Smooth muscle cell (in vitro differentiated cells): Measurements from ENCODE around the gene SH3GL3. TPM values are rescaled to one million over a fixed set of nuclear protein-coding genes. Genes with fewer than 3 reads are reported as not detected.

ENCODE experiments used
- DNase-seq: peaks from one replicate; lab custom pipeline; 2025; ENCODE audit not compliant: unreplicated experiment; lab: John Stamatoyannopoulos, UW
- H2AFZ ChIP-seq: fragments of 200-600 bp; sonication (generic); 2 replicates; pipeline ENCODE4 v1.6.0; 2016; ENCODE audit warnings: antibody characterized with exemption, low read depth, mild to moderate bottlenecking
- H3F3A ChIP-seq: fragments of 200-600 bp; sonication (generic); 2 replicates; pipeline ENCODE4 v1.6.0; 2017; ENCODE audit warnings: antibody characterized with exemption, low read depth
- H3K27ac ChIP-seq: fragments of 200-600 bp; sonication (generic); 2 replicates; pipeline ENCODE4 v1.5.1; 2016; ENCODE audit warnings: low read depth, mild to moderate bottlenecking
- H3K27me3 ChIP-seq: fragments of 200-600 bp; sonication (generic); 2 replicates; pipeline ENCODE4 v1.6.1; 2016; ENCODE audit warnings: low read depth, mild to moderate bottlenecking
- H3K36me3 ChIP-seq: fragments of 200-600 bp; sonication (generic); 2 replicates; pipeline ENCODE4 v1.5.1; 2016; ENCODE audit warnings: low read depth
- H3K4me1 ChIP-seq: fragments of 200-600 bp; sonication (generic); 2 replicates; pipeline ENCODE4 v1.5.1; 2016; ENCODE audit warnings: low read depth
- H3K4me2 ChIP-seq: fragments of 200-600 bp; sonication (generic); 2 replicates; pipeline ENCODE4 v1.6.0; 2016; ENCODE audit warnings: mild to moderate bottlenecking
- H3K4me3 ChIP-seq: fragments of 200-600 bp; sonication (generic); 2 replicates; pipeline ENCODE4 v1.5.1; 2016; ENCODE audit warnings: mild to moderate bottlenecking
- H3K79me2 ChIP-seq: fragments of 200-600 bp; sonication (generic); 2 replicates; pipeline ENCODE4 v1.6.0; 2016; ENCODE audit warnings: low read depth, mild to moderate bottlenecking
- H3K9ac ChIP-seq: fragments of 200-600 bp; sonication (generic); 2 replicates; pipeline ENCODE4 v1.6.0; 2016; ENCODE audit warnings: low read depth
- H3K9me3 ChIP-seq: fragments of 200-600 bp; sonication (generic); replicated peaks from 2 replicates; pipeline ENCODE4 v1.5.1; 2016; ENCODE audit warnings: low read depth
- H4K20me1 ChIP-seq: fragments of 200-600 bp; sonication (generic); 2 replicates; pipeline ENCODE4 v1.6.0; 2016; ENCODE audit warnings: low read depth
- WGBS: methylation state at CpG from one replicate; pipeline ENCODE4 v1.1.7; 2016; ENCODE audit warnings: low lambda C conversion rate; 5-methylcytosine and 5-hydroxymethylcytosine counted together
- polyA plus RNA-seq: library from polyadenylated mRNA; unstranded; fragments of >200 nt; fragmentation: Nextera tagmentation; extraction: Ambion mirVana; gene quantifications from 2 replicates; pipeline ENCODE4 v1.2.1, GENCODE V29; 2016
- total RNA-seq: library from RNA; depleted of rRNA; stranded (reverse); fragments of >200 nt; gene quantifications from 2 replicates; pipeline ENCODE4 v1.2.3, GENCODE V29; 2014
- TF ChIP-seq, protein P1 (sequence below): fragments of 200-600 bp; sonication (generic); IDR thresholded peaks from 2 replicates; pipeline ENCODE4 v1.5.1; 2017; ENCODE audit warnings: borderline replicate concordance, mild to moderate bottlenecking, antibody characterized with exemption; ENCODE audit not compliant: insufficient read depth, poor library complexity, severe bottlenecking

The SH3GL3 gene
- total and polyA plus RNA-seq, 2 experiments from 2014 or later = 0.50 to 2.2 TPM

DNA sequence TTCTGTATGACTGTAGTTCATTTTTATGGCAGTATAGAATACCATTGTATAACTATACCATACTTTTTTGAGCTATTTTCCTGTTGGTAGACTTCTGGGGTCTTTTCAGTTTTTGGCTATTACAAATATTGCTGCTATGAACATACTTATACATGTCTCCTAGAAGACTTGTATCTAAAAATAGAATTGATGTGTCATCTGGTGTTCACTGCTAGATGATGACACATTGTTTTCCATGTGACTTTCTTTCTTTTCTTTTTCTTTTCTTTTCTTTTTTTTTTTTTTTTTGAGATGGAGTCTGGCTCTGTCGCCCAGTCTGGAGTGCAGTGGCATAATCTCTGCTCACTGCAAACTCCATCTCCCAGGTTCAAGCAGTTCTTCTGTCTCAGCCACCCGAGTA, 69.8 kb downstream of the SH3GL3 start:
- Histone ChIP-seq H3K4me3 (no peak overlapping the region), H3K27ac (no peak overlapping the region), H3K4me1 (no peaks in the 10 kb centered on the region), H3F3A (no peaks in the 10 kb centered on the region), H3K9me3 (no peaks in the 10 kb centered on the region), H3K27me3 (no peaks in the 10 kb centered on the region), H2AFZ (no peak overlapping the region), H3K79me2 (no peaks in the 10 kb centered on the region), H3K4me2 (peak overlapping the region; percentile 2), H4K20me1 (no peaks in the 10 kb centered on the region), H3K9ac (no peak overlapping the region), H3K36me3 (no peaks in the 10 kb centered on the region)
- no peak for DNase-seq
- WGBS = 76% methylated on average over 2 of the region's 2 CpGs
- TF ChIP-seq, protein P1, sequence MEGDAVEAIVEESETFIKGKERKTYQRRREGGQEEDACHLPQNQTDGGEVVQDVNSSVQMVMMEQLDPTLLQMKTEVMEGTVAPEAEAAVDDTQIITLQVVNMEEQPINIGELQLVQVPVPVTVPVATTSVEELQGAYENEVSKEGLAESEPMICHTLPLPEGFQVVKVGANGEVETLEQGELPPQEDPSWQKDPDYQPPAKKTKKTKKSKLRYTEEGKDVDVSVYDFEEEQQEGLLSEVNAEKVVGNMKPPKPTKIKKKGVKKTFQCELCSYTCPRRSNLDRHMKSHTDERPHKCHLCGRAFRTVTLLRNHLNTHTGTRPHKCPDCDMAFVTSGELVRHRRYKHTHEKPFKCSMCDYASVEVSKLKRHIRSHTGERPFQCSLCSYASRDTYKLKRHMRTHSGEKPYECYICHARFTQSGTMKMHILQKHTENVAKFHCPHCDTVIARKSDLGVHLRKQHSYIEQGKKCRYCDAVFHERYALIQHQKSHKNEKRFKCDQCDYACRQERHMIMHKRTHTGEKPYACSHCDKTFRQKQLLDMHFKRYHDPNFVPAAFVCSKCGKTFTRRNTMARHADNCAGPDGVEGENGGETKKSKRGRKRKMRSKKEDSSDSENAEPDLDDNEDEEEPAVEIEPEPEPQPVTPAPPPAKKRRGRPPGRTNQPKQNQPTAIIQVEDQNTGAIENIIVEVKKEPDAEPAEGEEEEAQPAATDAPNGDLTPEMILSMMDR = no peak

DNA sequence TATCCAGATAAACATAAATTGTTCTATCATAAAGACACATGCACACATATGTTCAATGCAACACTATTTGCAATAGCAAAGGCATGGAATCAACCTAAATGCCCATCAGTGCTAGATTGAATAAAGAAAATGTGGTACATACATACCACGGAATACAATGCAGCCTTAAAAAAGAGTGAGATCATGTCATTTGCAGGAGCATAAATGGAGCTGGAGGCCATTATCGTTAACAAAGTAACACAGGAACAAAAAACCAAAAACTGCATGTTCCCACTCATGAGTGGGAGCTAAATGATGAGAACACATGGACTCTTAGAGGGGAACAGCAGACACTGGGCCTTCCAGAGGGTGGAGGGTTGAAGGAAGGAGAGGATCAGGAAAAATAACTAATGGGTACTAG, 79.2 kb downstream of the SH3GL3 start:
- TF ChIP-seq, protein P1 = no peak
- H4K20me1 ChIP-seq = no peaks in the 10 kb centered on the region
- H3K4me1 ChIP-seq = no peaks in the 10 kb centered on the region
- H3K27me3 ChIP-seq = no peaks in the 10 kb centered on the region
- no peak for DNase-seq
- H3K4me2 ChIP-seq = no peak overlapping the region
- no peak overlapping the region for H3K9ac ChIP-seq
- H2AFZ ChIP-seq = no peak overlapping the region
- H3K79me2 ChIP-seq = no peaks in the 10 kb centered on the region
- no peaks in the 10 kb centered on the region for H3K36me3 ChIP-seq
- H3F3A ChIP-seq = no peaks in the 10 kb centered on the region
- H3K4me3 ChIP-seq = no peak overlapping the region
- H3K9me3 ChIP-seq = peaks cover 6% of the 10 kb centered on the region
- 88% methylated on average over 2 of the region's 2 CpGs for WGBS
- no peak overlapping the region for H3K27ac ChIP-seq

DNA sequence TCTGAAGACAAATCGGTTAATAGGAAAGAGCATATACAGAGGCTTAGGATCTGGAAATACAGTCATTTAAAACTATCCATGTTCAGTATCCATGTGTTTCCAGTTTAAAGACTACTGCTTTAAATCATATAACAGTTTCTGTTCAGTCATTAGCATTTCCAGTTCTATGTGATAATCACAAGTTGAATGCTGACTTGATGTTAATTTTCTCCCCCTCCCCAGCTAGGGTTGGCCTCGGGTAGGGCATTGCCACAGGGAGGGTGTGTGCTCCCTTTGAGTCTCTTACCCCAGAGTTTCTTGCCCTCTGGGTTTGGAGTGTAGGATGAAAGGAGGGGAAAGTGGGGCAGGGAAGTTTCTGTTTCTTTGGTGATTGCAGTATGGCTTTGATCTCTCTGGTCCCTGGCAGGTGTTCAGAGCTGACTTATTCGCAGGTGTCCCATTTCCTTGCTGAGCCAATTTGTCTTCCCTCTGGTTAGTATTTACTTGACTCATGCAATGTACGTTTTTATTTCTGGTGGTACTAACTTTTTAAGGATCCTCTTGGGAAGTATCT, 86.3 kb downstream of the SH3GL3 start:
- H2AFZ ChIP-seq = no peak overlapping the region
- TF ChIP-seq, protein P1 = no peak
- no peaks in the 10 kb centered on the region for H3K79me2 ChIP-seq
- H3K9ac ChIP-seq = no peak overlapping the region
- H4K20me1 ChIP-seq = no peaks in the 10 kb centered on the region
- H3K4me2 ChIP-seq = no peak overlapping the region
- H3F3A ChIP-seq = no peaks in the 10 kb centered on the region
- H3K4me1 ChIP-seq = no peaks in the 10 kb centered on the region
- H3K4me3 ChIP-seq = no peak overlapping the region
- no peaks in the 10 kb centered on the region for H3K9me3 ChIP-seq
- 79% methylated on average over 4 of the region's 4 CpGs for WGBS
- no peaks in the 10 kb centered on the region for H3K36me3 ChIP-seq
- no peaks in the 10 kb centered on the region for H3K27me3 ChIP-seq
- no peak for DNase-seq
- no peak overlapping the region for H3K27ac ChIP-seq

DNA sequence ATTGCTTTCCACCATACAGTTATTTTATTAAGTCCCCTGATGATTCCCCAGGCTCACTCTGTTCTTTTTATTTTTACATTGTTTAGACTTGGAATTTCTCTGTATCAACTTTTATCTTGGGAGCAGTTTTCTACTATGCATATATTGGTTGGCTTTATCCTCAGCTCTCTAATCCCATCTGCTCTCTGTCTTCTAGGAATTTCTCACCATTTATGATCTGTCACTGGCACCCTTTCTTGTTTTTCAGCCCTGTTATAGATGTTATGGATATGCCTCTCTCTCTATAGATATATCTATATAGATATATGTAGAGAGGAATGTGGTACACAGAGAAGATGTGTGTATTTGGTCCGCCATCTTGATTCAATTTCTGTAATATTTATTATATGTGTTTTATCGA, 90.5 kb downstream of the SH3GL3 start:
- TF ChIP-seq, protein P1 = no peak

More for the DNA sequence above, 90.5 kb downstream of the SH3GL3 start:
- 89% methylated on average over 2 of the region's 2 CpGs for WGBS
- DNase-seq = no peak
- Histone ChIP-seq H3K27me3 (no peaks in the 10 kb centered on the region), H3K4me2 (no peak overlapping the region), H3K27ac (no peak overlapping the region), H4K20me1 (no peaks in the 10 kb centered on the region), H3K4me1 (no peaks in the 10 kb centered on the region), H3K4me3 (no peak overlapping the region), H3F3A (no peaks in the 10 kb centered on the region), H3K79me2 (no peaks in the 10 kb centered on the region), H3K36me3 (no peaks in the 10 kb centered on the region), H2AFZ (no peak overlapping the region), H3K9me3 (no peaks in the 10 kb centered on the region), H3K9ac (no peak overlapping the region)
